Colonic mucosa (tissue), 4 donors: ENCODE results near the gene POLR1A. TPM values are rescaled to one million over a fixed set of nuclear protein-coding genes. Genes with fewer than 3 reads are reported as not detected.

Source experiments
- DNase-seq: peaks from one replicate; pipeline ENCODE4 v3.0.0-alpha.2; 2020
- H3K27ac ChIP-seq: fragments of 200-600 bp; one replicate; pipeline ENCODE4 v1.8.0; 2021
- H3K27me3 ChIP-seq: fragments of 200-600 bp; one replicate; pipeline ENCODE4 v1.8.0; 2021
- H3K36me3 ChIP-seq: fragments of 200-600 bp; one replicate; pipeline ENCODE4 v1.8.0; 2021
- H3K4me1 ChIP-seq: fragments of 200-600 bp; one replicate; pipeline ENCODE4 v1.8.0; 2021; ENCODE audit warnings: mild to moderate bottlenecking
- H3K4me3 ChIP-seq: fragments of 200-600 bp; one replicate; pipeline ENCODE4 v1.8.0; 2021
- H3K9ac ChIP-seq, 2 donors: one replicate each; pipeline ENCODE4 v1.7.0; 2013; ENCODE audit warnings: control low read depth in 2 of 2, low read depth in 2 of 2, low read length in 2 of 2
- H3K9me3 ChIP-seq: fragments of 200-600 bp; one replicate; pipeline ENCODE4 v1.8.0; 2021
- intact Hi-C: fragments of 100-400 bp; cut with DNase I; formaldehyde crosslinking; loops from one replicate; pipeline ENCODE4 v1.14.1; 2022
- total RNA-seq, 2 donors: library from RNA; stranded (reverse); fragmentation: NEBNext Ultra II Directional in 1 of 2; extraction: Animal tissue kit (Norgen Biotek cat#: 25700) in 1 of 2; gene quantifications; one replicate each; pipeline ENCODE4 v1.2.1, GENCODE V29; 2021
- TF ChIP-seq, protein P1 (sequence below): fragments of 200-600 bp; IDR thresholded peaks from one replicate; pipeline ENCODE4 v1.8.0; 2022; ENCODE audit warnings: antibody characterized with exemption, mild to moderate bottlenecking
- donor health status: healthy.
- donor health status: DM: no; HTN: no; CAD: no.
- donor health status: DM: no; HTN: no; CAD: no.

POLR1A gene
- total RNA-seq, 2 donors from 2014 or later, result 17.9 to 35.9 TPM

DNA sequence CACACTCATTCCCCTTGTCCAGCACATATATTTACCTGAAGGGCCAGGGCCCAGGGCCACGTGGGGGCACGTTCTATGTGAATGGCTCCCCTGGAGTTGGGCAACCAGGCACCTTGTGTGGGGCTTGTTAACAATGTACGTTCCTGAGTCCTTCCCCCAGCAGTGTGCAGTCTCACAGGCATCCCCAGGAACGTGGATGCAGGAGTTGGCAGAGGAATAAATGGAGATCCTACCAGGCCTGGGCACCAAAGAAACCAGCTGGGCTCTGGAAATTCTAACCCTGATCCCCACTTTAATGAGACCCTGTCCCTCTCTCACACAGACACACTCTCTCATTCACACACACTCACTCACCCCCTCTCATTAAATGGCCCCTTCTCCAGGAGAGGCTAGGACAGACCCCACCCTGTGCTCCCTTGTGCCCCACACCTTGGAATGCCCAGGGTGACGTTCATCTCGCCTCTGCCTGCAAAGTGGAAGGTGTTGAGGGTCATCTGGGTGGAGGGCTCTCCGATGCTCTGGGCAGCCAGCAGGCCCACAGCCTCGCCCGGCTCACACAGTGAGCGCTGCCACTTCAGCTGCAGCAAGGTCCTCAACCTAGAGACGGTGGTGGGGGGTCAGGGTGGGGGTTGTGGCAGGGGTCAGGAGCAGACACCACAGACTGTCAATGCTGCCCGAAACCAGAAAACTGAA is 65.6 kb downstream of the POLR1A start:
- Histone ChIP-seq H3K27me3 (no peaks in the 10 kb centered on the region), H3K4me1 (peaks cover 6% of the 10 kb centered on the region), H3K9ac (no peak overlapping the region), H3K9me3 (no peaks in the 10 kb centered on the region), H3K4me3 (no peak overlapping the region), H3K36me3 (no peaks in the 10 kb centered on the region), H3K27ac (no peak overlapping the region)
- TF ChIP-seq, protein P1, sequence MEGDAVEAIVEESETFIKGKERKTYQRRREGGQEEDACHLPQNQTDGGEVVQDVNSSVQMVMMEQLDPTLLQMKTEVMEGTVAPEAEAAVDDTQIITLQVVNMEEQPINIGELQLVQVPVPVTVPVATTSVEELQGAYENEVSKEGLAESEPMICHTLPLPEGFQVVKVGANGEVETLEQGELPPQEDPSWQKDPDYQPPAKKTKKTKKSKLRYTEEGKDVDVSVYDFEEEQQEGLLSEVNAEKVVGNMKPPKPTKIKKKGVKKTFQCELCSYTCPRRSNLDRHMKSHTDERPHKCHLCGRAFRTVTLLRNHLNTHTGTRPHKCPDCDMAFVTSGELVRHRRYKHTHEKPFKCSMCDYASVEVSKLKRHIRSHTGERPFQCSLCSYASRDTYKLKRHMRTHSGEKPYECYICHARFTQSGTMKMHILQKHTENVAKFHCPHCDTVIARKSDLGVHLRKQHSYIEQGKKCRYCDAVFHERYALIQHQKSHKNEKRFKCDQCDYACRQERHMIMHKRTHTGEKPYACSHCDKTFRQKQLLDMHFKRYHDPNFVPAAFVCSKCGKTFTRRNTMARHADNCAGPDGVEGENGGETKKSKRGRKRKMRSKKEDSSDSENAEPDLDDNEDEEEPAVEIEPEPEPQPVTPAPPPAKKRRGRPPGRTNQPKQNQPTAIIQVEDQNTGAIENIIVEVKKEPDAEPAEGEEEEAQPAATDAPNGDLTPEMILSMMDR, result no peak
- intact Hi-C loops, result no loop called here
- DNase-seq, result no peak

DNA sequence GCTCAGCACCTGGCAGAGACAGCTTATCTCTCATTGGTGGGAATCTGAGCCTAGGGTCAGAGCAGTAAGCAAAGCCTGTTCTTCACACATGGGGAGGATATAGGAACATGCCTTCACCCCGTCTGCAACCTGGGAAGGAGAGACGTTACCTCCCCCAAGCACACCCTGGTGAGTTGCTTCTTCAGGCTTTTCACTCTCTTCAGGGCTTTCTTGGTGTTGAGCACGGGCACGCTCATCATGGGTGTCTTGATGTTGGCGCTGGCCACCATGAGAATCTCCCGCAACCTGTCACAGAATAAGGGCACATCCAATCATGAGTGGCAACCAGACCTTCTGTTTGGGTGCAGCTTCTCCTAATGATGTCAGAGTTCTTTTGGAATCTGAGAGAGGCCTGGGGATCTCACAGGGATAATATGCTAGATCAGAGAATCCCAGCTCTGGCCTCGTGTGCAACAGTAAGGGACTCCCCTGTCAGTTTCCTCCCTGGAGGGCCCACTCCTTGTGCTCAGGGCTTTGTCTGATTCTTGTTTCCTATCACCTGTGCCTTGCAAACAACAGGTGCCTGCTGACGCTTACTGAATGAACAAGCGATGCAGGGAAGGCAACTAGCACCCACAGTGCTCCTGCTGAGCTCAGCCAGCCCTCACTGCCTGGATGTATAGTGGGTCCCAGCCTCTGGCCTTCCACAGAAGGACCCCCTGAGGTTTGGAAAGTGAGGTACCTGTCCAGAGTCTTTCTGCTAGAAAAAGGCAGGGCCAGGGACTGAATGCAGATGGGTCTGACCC is 66.3 kb downstream of the POLR1A start:
- no peaks in the 10 kb centered on the region for H3K9me3 ChIP-seq
- no peaks in the 10 kb centered on the region for H3K36me3 ChIP-seq
- no peaks in the 10 kb centered on the region for H3K27me3 ChIP-seq
- no peak overlapping the region for H3K27ac ChIP-seq
- intact Hi-C loops, result no loop called here
- H3K4me3 ChIP-seq, result no peak overlapping the region
- TF ChIP-seq, protein P1, result no peak
- H3K9ac ChIP-seq, result no peak overlapping the region
- peaks cover 6% of the 10 kb centered on the region for H3K4me1 ChIP-seq
- DNase-seq, result no peak

DNA sequence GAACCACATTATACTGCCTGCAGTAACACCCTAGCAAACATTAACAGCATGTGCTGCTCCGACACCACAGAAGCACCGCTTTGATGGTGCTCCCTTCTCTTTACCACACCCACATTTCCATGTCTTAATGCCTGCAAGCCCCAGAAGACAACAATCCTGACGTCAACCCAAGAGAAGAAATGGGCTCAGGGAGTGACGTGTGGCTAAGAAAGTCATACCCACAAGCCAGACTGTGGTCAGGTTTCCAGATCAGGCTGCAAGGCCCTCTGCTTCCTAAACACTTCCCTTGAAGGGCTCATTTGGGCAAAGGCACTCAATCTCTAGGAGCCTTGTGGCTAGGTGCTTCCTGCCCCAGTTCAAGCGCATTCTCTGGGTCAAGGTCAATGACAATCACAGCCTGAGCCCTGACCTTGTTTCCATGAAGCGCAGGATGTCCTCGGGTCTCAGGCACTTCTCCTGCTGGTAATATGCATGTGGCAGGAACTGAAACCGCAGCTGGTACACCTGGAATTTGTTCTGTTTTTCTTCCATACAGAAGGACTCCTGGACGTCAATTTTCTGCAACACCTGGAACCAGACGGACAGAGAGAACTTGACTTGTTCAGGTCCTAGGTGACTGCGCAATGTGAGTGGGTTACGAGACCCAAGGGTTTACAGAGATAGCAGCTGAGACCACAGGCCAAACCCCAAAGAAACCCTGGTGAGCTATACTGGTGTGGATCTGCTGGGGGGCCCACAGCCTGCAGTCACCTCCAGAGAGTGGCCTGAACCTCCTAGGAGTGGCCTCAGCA is 67.2 kb downstream of the POLR1A start:
- Histone ChIP-seq H3K9me3 (no peaks in the 10 kb centered on the region), H3K9ac (peak overlapping the region in 1 of 2 donors; percentile 7), H3K27ac (peak overlapping the region; percentile 84), H3K27me3 (no peaks in the 10 kb centered on the region), H3K36me3 (no peaks in the 10 kb centered on the region), H3K4me1 (peaks cover 6% of the 10 kb centered on the region), H3K4me3 (no peak overlapping the region)
- TF ChIP-seq, protein P1, result no peak
- DNase-seq, result peak; percentile 29
- intact Hi-C loops, result no loop called here

DNA sequence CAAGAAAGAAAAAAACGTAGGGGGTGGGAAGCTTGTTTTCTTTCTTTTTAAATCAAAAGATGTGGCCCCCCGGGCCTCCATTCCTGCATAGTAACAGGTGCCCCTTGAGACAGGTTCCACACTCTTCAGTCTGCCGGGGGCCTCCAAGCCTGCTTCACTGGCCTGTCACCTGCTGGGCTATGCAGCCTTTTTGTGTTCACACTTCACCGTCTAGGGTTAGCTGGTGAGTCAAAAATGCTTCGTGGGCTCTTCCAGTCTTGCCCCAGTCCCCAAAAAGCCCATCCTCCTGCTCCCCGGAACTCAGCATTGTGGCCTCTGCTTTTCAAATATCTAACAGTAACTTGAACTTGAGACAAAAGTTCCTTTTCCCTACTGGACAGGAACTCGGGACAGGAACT is 67.9 kb downstream of the POLR1A start:
- TF ChIP-seq, protein P1, result no peak
- intact Hi-C loops, result no loop called here
- peak overlapping the region; percentile 84 for H3K27ac ChIP-seq
- no peak for DNase-seq
- H3K4me3 ChIP-seq, result no peak overlapping the region
- H3K4me1 ChIP-seq, result peaks cover 6% of the 10 kb centered on the region
- peak overlapping the region; percentile 7 to 41 for H3K9ac ChIP-seq
- no peaks in the 10 kb centered on the region for H3K9me3 ChIP-seq
- H3K27me3 ChIP-seq, result no peaks in the 10 kb centered on the region
- no peaks in the 10 kb centered on the region for H3K36me3 ChIP-seq

DNA sequence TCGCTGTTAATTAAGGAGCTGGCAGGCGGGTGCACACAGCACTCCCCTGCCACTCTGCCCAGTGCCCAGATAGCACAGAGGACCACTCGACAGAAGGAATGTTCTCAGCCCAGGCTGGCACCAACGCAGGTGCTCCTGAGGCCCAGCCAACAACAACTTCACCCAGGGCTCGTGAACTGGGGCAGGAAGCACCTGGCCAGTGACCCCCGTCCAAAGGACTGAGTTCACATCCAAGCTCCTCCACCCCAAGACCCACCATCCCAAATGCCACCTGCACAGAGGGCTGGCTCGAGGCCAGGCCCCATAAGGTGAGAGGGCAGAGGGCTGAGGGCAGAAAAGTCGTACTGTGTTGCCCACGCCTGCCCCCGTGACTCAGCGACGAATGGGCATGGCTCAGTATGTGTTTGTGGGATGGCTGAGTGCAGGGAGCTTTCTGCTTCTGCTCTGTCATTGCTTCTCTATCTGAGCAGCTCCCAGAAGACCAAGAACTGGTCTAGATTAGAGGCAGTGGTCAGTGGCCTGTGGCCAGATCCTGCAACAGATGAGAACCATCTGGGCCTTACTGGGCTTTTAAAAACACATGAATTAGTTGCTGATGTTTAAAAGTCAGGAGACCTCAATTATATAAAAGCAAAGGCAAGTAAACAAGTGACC is 68.4 kb downstream of the POLR1A start:
- peaks cover 6% of the 10 kb centered on the region for H3K4me1 ChIP-seq
- peak overlapping the region; percentile 47 to 48 for H3K9ac ChIP-seq

More for the DNA sequence above, 68.4 kb downstream of the POLR1A start:
- peak overlapping the region; percentile 84 for H3K27ac ChIP-seq
- peak; percentile 52 for DNase-seq
- H3K9me3 ChIP-seq, result no peaks in the 10 kb centered on the region
- H3K36me3 ChIP-seq, result no peaks in the 10 kb centered on the region
- H3K4me3 ChIP-seq, result no peak overlapping the region
- intact Hi-C loops, result no loop called here
- TF ChIP-seq, protein P1, result no peak
- H3K27me3 ChIP-seq, result no peaks in the 10 kb centered on the region
